ENCODE measurements around the gene CSHL1. TPM values are rescaled to one million over a fixed set of nuclear protein-coding genes. Genes with fewer than 3 reads are reported as not detected.

The CSHL1 gene
- total RNA-seq (not detected), polyA plus RNA-seq (ENCODE audit: insufficient read depth, low read depth, low replicate concordance) (not detected)
- long read RNA-seq, donor 1: 0 reads
- long read RNA-seq, donor 2: 0 reads
- long read RNA-seq, donor 3: 0 reads
- long read RNA-seq, donor 4: 0 reads
- long read RNA-seq, donor 5: 0 reads
- long read RNA-seq, donor 6: 0 reads
- long read RNA-seq, donor 7: 0 reads
- long read RNA-seq, donor 8: 0 reads
- long read RNA-seq, donor 9: 0 reads
- long read RNA-seq, donor 10, partial matches to known transcripts: 0 of 3 reads
- long read RNA-seq, donor 10, other reads (novel, unspliced or antisense): 0 of 3 reads

GRCh38 chr17:63911041-63911635, at the start of gene CSHL1:
CSHL1 (minus strand) TSS chr17:63911258; CDS start chr17:63911196, 62 bp downstream.
- no peak for FAIRE-seq
- no peaks in the 10 kb centered on the region for H3K27me3 ChIP-seq (ENCODE audit: control insufficient read depth, insufficient read depth, low read length)
- no peak within 1 kb of the TSS for H3K4me3 ChIP-seq (ENCODE audit: low read length in 3 of 3)
- no peak for DNase-seq
- no peak for TF ChIP-seq CTCF (IDR thresholded peaks at IDR 0.05; ENCODE audit: borderline replicate concordance, extremely low read depth, insufficient read depth)
- H3K4me1 ChIP-seq (ENCODE audit: control insufficient read depth in 2 of 3, insufficient read depth in 2 of 3, low read depth in 1 of 3, low read length in 3 of 3): no peaks in the 10 kb centered on the region
- H3K9me3 ChIP-seq (ENCODE audit: control insufficient read depth in 2 of 3, insufficient read depth in 1 of 3, low read length in 3 of 3): no peaks in the 10 kb centered on the region
- intact Hi-C loops (cut with DNase I): loop anchor here (10.0 kb wide), 2 partner anchors 104 to 224 kb away; partner anchors contain the start of gene ERN1
- no peaks in the 10 kb centered on the region for H3K36me3 ChIP-seq (ENCODE audit: control insufficient read depth in 2 of 3, insufficient read depth in 3 of 3, low read length in 3 of 3)
- no peak within 1 kb of the TSS for H3K9ac ChIP-seq (ENCODE audit: low read length in 3 of 3)
- H3K27ac ChIP-seq (ENCODE audit: low read depth in 2 of 2, low read length in 2 of 2): no peak within 1 kb of the TSS

- no peak overlapping the region for H3K27ac ChIP-seq (ENCODE audit: low read depth in 2 of 2, low read length in 2 of 2)
- intact Hi-C loops (cut with DNase I): no loop called here
- no peaks in the 10 kb centered on the region for H3K36me3 ChIP-seq (ENCODE audit: control insufficient read depth in 2 of 3, insufficient read depth in 3 of 3, low read length in 3 of 3)
- DNase-seq (no peak), FAIRE-seq (no peak)
- H3K27me3 ChIP-seq (ENCODE audit: control insufficient read depth, insufficient read depth, low read length): no peaks in the 10 kb centered on the region
- no peak for TF ChIP-seq CTCF (IDR thresholded peaks at IDR 0.05; ENCODE audit: borderline replicate concordance, extremely low read depth, insufficient read depth)
- peaks cover 0 to 6% (median 0%) of the 10 kb centered on the region in 3 donors for H3K4me1 ChIP-seq (ENCODE audit: control insufficient read depth in 2 of 3, insufficient read depth in 2 of 3, low read depth in 1 of 3, low read length in 3 of 3)
- H3K9me3 ChIP-seq (ENCODE audit: control insufficient read depth in 2 of 3, insufficient read depth in 1 of 3, low read length in 3 of 3): no peaks in the 10 kb centered on the region
- H3K9ac ChIP-seq (ENCODE audit: low read length in 3 of 3): no peak overlapping the region
- no peak overlapping the region for H3K4me3 ChIP-seq (ENCODE audit: low read length in 3 of 3)
These were observed 49.4 kb upstream of the CSHL1 start for GRCh38 chr17:63960430-63960829.

GRCh38 chr17:63960006-63960405, 48.9 kb upstream of the CSHL1 start:
- Histone ChIP-seq H3K27me3 (ENCODE audit: control insufficient read depth, insufficient read depth, low read length) (no peaks in the 10 kb centered on the region), H3K4me3 (ENCODE audit: low read length in 3 of 3) (no peak overlapping the region), H3K9ac (ENCODE audit: low read length in 3 of 3) (no peak overlapping the region), H3K4me1 (ENCODE audit: control insufficient read depth in 2 of 3, insufficient read depth in 2 of 3, low read depth in 1 of 3, low read length in 3 of 3) (peaks cover 0 to 6% (median 0%) of the 10 kb centered on the region in 3 donors), H3K9me3 (ENCODE audit: control insufficient read depth in 2 of 3, insufficient read depth in 1 of 3, low read length in 3 of 3) (no peaks in the 10 kb centered on the region), H3K27ac (ENCODE audit: low read depth in 2 of 2, low read length in 2 of 2) (no peak overlapping the region), H3K36me3 (ENCODE audit: control insufficient read depth in 2 of 3, insufficient read depth in 3 of 3, low read length in 3 of 3) (no peaks in the 10 kb centered on the region)
- FAIRE-seq (no peak), DNase-seq (no peak)
- intact Hi-C loops (cut with DNase I): no loop called here
- no peak for TF ChIP-seq CTCF (IDR thresholded peaks at IDR 0.05; ENCODE audit: borderline replicate concordance, extremely low read depth, insufficient read depth)

Data from kidney (tissue), 22 donors.